HK-2 (cell line): Measurements from ENCODE around the gene CSRP1.
A peak's percentile ranks its signal among the peaks of the same experiment; 100 is the strongest.
"Not testable (repeated sequence)": the region's sequence is repeated elsewhere in the genome, so short reads cannot be mapped to it uniquely, and the experiment has no call there.

Source experiments
- DNase-seq: peaks from one replicate; pipeline ENCODE4 v3.0.0-alpha.2; 2018; ENCODE audit not compliant: unreplicated experiment

CSRP1 gene

GRCh38 chr1:201537891-201538611, 31.1 kb upstream of the CSRP1 start:
- peak; percentile 57 for DNase-seq

DNA sequence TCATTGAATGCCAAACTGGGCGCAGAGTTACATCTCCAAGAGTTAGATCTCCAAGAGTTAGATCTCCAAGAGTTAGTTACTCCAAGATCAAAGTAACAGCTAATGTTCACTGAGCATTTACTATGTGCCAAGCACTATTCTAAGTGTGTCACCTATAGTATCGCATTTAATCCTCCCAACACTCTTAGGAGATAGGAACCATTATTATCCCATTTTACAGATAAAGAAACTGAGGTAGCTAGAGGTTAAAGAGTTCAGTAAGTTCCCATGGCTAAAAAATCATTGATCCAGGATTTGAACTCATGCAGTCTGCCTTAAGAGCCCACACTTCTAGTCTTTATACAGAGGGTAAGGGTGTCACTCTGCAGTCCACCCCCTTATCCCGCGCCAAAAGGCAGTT, 30.5 kb upstream of the CSRP1 start:
- no peak for DNase-seq

DNA sequence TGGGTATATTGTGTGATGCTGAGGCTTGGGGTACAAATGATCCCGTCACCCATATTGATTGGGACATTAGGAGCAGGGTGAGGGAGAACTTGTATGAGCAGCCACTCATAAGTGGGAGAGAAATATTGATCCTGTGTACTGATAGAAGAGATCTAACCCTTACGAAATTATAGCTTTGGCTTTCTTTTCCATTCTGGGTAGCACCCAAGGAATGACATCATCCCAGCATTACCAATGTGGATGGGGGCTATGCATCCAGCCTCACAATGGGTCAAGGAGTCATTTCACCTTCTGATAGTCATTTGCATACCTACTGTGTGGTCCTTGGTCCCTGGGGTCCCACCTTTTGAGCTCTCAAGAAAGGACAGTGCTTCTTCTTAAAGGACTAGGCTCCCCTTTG, 30.1 kb upstream of the CSRP1 start:
- DNase-seq: no peak

- no peak for DNase-seq
These were observed 29.6 kb upstream of the CSRP1 start for GRCh38 chr1:201536558-201536957.

DNA sequence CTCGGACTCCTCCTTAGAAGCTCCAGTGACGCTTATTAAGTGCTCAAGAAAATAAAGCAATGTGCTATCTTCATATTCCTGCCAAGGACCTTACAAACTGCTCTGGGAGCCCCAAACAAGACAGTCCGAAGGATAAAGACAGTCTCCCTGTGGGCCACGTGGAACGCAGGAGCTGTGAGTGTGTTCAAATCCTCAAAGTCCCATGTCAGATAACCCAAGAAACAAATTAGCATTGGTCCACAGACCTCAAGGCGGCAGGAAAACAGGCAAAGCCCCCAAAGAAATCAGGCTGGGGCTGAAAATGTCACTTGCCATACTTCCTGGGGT, 29.0 kb upstream of the CSRP1 start:
- no peak for DNase-seq

GRCh38 chr1:201535046-201535918, 28.4 kb upstream of the CSRP1 start:
- DNase-seq: no peak

DNA sequence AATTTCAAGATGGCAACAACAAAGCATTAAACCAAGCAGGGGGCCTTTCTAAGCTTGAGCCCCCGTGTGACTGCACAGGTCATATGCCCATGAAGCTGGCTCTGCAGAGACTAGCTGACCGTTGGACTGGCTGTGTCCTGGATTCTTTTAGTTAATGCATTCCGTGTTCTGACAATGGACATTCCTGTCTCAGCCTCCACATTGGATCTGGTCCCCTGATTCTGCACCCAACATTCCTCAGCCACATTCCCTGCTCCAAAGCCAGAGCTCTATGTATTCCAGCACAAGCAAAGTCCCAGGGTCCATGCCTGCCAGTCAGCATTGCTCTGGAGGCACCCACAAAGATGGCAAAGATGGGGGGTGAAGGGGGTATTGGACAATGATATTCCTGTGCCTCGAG, 26.9 kb upstream of the CSRP1 start:
- no peak for DNase-seq

DNA sequence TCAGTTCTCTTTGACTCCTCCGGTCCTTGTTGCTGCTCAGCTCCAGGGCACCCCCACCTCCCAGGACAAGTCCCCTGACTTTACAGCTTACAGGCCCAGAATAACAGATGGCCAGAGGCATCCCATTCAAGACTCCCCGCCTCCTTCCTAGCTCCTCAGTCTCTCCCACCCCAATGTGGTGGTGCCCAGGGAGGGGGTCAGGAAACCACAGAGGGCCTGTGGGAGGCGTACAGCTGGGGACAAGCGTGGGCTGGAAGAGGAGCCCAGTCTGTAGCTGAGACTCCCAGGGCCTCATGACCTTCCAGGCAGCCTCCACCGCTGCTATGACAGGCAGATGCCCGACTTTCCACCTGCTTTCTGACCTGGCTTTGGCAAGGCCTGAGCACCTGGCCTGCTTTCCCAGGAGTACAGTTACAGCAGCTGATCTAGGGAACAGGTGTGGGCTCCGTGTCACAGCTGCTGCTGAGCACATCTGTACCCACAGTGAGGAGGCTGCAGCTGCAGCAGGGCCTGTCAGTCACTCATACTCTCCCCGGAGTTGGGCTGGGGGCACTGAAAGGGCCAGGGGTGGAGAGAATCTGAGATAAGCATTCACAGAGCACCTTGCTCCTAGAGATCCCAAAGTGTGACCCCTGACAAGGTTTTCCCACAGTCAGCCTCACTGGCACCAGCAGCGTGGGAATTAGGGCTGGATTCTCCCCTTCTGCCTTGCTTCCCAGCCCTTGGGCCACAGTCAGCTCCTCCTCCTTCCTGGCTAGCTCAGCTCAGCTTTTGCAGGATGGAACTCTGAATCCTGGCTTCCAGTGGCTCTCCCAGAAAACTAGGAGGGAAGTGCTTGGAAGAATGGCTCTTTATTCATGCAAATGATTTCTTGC, 24.9 kb upstream of the CSRP1 start:
- no peak for DNase-seq

DNA sequence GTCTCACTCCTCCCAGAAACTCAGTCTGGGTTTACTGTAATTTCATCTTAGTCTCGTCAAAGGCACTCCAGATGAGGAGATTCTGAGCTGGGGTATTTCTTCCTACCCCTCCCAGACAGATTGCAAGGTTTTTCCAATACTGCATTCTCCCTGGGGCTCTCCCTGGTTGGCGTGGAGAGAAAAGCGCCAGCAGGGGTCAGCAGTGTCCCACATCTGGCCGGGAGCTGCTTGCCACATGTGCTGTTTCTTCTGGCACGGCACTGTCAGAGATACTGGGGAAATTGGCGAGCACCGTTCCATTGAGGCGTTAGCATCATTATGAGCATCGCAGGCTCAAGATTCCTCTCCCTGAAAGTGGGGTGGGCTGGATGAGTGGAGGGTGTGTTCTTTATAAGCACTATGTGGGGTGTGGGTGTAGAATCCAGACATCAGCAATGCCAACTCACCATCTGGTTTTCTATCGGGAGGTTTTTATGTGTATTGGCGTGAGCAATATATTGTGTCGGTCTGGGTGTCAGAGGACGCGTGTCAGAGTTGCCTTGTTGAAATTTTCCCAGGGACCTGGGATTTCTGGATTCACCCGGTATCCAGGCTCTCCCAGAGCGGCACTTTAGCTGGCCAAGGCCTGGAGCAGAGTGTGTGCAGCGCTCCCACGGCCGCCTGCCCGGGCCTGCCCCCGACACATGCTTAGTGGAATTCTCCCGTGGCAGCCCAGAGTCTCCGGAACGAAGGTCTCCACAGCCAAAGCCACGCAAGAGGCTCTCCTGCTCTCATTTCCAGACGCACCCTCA, 24.0 kb upstream of the CSRP1 start:
- peak; percentile 82 for DNase-seq

- DNase-seq: no peak
These were observed 21.8 kb upstream of the CSRP1 start for GRCh38 chr1:201528631-201529252.

- no peak for DNase-seq
These were observed 21.0 kb upstream of the CSRP1 start for GRCh38 chr1:201527879-201528278.

- no peak for DNase-seq
These were observed 18.4 kb upstream of the CSRP1 start for GRCh38 chr1:201525193-201525778.

GRCh38 chr1:201520046-201520575, 13.2 kb upstream of the CSRP1 start:
- not testable (repeated sequence) for DNase-seq

- DNase-seq: no peak
These were observed 11.1 kb upstream of the CSRP1 start for GRCh38 chr1:201518071-201518470.

- no peak for DNase-seq
These were observed 10.7 kb upstream of the CSRP1 start for GRCh38 chr1:201517631-201518030.

DNA sequence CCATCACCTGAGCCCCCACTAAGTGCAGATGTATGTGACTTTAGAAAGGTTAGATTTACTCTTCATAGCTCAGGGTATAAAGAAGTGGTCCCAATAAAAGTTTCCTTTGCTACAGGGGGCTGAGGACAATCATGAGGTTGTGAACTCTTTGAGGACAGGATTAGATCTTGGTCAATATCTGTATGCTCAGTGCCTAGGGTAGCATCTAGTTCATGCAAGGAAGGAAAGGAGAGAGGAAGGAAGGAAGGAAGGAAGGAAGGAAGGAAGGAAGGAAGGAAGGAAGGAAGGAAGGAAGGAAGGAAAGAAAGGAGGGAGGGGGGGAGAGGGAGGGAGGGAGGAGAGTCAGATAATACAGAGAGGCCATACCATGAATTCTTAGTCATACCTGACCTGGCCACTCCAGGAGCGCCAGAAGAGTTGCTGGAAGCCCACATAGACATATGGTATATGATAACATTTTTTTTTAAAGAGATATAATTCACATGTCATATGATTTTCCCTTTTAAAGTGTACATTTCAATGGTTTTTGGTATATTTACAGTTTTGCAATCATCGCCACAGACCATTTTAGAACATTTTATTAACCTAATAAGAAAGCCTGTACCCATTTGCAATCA, 9.7 kb upstream of the CSRP1 start:
- no peak for DNase-seq

DNA sequence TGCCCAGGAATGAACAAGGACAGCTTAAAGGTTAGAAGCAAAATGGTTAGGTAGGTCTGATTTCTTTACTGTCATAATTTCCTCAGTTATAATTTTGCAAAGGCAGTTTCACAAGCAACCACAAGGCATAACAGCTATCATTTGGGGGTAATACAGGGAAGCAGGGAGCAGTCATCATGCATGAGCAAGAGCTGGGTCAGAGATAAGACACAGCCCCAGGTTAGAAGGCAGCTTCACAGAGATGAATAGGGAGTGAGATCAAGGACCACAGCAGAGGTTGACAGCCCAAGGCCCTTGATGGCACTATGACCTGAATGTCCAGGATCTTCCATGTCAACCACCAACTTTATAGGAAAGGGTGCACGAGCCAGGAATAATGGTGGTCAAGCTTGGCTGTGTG, 9.0 kb upstream of the CSRP1 start:
- no peak for DNase-seq

DNA sequence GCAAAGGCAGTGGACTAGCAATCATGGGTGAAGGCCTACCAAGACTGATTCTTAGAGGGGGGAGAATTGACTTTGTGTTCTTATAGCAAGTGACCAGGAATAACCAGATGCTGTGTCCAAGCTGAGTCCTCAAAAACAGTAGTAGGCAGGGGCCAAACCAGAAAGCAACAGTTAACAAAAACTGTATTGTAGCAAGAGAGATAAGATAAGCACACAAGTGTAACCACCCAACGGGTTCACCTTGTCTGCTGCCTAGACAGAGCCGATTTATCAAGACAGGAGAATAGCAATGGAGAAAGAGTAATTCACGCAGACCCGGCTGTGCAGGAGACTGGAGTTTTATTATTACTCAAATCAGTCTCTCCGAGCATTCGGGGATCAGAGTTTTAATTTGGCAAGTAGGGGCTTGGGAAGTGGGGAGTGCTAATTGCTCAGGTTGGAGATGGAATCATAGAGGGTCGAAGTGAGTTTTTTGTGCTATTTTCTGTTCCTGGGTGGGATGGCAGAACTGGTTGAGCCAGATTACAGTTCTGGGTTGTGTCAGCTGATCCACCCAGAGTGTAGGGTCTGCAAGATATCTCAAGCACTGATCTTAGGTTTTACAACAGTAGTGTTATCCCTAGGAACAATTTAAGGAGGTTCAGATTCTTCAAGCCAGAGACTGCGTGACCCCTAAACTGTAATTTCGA, 8.3 kb upstream of the CSRP1 start:
- no peak for DNase-seq

- no peak for DNase-seq
These were observed 7.5 kb upstream of the CSRP1 start for GRCh38 chr1:201514466-201514865.
